ENCODE results near the gene ESYT2. TPM values are rescaled to one million over a fixed set of nuclear protein-coding genes. Genes with fewer than 3 reads are reported as not detected.
A peak's percentile ranks its signal among the peaks of the same experiment; 100 is the strongest.
"Not testable (repeated sequence)": the region's sequence is repeated elsewhere in the genome, so short reads cannot be mapped to it uniquely, and the experiment has no call there.

Gene ESYT2
- total RNA-seq, result 83.9 TPM

GRCh38 chr7:158829342-158830210 is at the start of gene ESYT2:
Gene ESYT2 (minus strand): TSS chr7:158829509. CDS start chr7:158829418, 91 bp downstream.
- peak; percentile 98 for DNase-seq (ENCODE audit: low spot score)

GRCh38 chr7:158878151-158879079 is 49.1 kb upstream of the ESYT2 start:
- not testable (repeated sequence) for DNase-seq (ENCODE audit: low spot score)

GRCh38 chr7:158876984-158877383 is 47.7 kb upstream of the ESYT2 start:
- no peak for DNase-seq (ENCODE audit: low spot score)

- DNase-seq (ENCODE audit: low spot score), result no peak
These were observed 40.6 kb upstream of the ESYT2 start for GRCh38 chr7:158869876-158870275.

GRCh38 chr7:158868764-158869410 is 39.6 kb upstream of the ESYT2 start:
- DNase-seq (ENCODE audit: low spot score), result no peak

- DNase-seq (ENCODE audit: low spot score), result no peak
These were observed 38.1 kb upstream of the ESYT2 start for GRCh38 chr7:158867214-158867984.

- no peak for DNase-seq (ENCODE audit: low spot score)
These were observed 36.7 kb upstream of the ESYT2 start for GRCh38 chr7:158865977-158866376.

- DNase-seq (ENCODE audit: low spot score), result no peak
These were observed 36.2 kb upstream of the ESYT2 start for GRCh38 chr7:158865462-158865922.

- DNase-seq (ENCODE audit: low spot score), result no peak
These were observed 35.5 kb upstream of the ESYT2 start for GRCh38 chr7:158864833-158865232.

GRCh38 chr7:158864507-158864820 is 35.2 kb upstream of the ESYT2 start:
- DNase-seq (ENCODE audit: low spot score), result no peak

GRCh38 chr7:158863611-158864506 is 34.5 kb upstream of the ESYT2 start:
- DNase-seq (ENCODE audit: low spot score), result peak; percentile 86

- DNase-seq (ENCODE audit: low spot score), result not testable (repeated sequence)
These were observed 33.8 kb upstream of the ESYT2 start for GRCh38 chr7:158862985-158863610.

GRCh38 chr7:158861936-158862704 is 32.8 kb upstream of the ESYT2 start:
- DNase-seq (ENCODE audit: low spot score), result no peak

GRCh38 chr7:158861004-158861787 is 31.9 kb upstream of the ESYT2 start:
- no peak for DNase-seq (ENCODE audit: low spot score)

GRCh38 chr7:158860394-158860793 is 31.1 kb upstream of the ESYT2 start:
- DNase-seq (ENCODE audit: low spot score), result no peak

GRCh38 chr7:158858592-158859503 is 29.5 kb upstream of the ESYT2 start:
- DNase-seq (ENCODE audit: low spot score), result no peak

Measured in ureter (tissue), 1 donor.